ENCODE measurements around the gene CAVIN2. TPM values are rescaled to one million over a fixed set of nuclear protein-coding genes. Genes with fewer than 3 reads are reported as not detected.

Gene CAVIN2
- total RNA-seq, 8 experiments from 2014 or later: 0.05 to 9.5 (median 0.35) TPM; not detected in 2

Other genes with a start within 250 kb of the CAVIN2 start
- 100 to 1,000 TPM in 2 of 8 experiments, 10 to 100 TPM in 2, 1 to 10 TPM in 4; 3.0 to 217 (median 8.8) TPM for gene NABP1, start 169.0 kb downstream of the CAVIN2 start, total RNA-seq